Kidney tubule cell (primary cell): ENCODE measurements around the gene PANK1.

Source experiments
- DNase-seq: peaks from one replicate; pipeline ENCODE4 v3.0.0-alpha.2; 2018; ENCODE audit warnings: low spot score

The PANK1 gene

DNA sequence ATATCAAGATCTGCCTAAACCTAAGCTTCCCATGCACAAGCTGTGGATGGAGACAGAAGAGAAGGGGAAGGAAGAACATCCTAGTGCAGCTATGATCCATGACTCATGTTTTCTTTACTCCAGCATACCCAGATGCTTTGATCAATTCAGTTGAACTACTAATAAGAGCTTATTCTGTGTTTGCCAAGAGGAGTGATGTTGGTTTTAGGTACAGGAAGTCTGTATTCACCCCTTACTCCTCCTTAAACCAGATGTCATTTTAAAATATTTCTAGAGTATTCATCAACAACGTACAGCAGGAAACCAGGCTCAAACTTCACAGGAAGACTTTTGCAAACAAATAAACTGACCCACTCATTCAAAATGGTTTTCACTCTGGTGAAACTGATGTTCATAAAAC lies 29.2 kb downstream of the PANK1 start:
- no peak for DNase-seq

GRCh38 chr10:89615112-89615511 lies 29.9 kb downstream of the PANK1 start:
- DNase-seq: no peak

- DNase-seq: no peak
Observed at GRCh38 chr10:89613582-89613981, 31.5 kb downstream of the PANK1 start.

DNA sequence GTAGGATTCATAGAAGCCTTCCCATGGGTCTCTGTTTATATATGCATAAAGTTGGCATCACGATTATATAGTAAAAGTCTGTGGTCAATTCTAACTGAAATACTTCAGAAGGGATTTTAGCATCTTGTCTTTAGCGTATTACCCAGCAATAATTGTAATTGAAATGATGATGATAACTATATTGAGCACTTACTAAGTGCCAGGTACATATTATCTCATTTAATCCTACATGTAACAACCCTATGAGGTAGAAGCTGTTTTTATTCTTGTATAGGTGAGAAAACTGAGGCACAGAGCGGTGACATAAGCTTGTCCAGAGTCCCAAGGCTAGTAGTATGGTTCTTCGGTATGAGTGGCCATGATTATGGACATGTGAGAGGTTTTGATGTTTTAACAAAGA lies 33.8 kb downstream of the PANK1 start:
- DNase-seq: no peak

- DNase-seq: no peak
Observed at GRCh38 chr10:89609833-89610346, 35.2 kb downstream of the PANK1 start.

GRCh38 chr10:89604200-89604599 lies 40.8 kb downstream of the PANK1 start:
- no peak for DNase-seq

DNA sequence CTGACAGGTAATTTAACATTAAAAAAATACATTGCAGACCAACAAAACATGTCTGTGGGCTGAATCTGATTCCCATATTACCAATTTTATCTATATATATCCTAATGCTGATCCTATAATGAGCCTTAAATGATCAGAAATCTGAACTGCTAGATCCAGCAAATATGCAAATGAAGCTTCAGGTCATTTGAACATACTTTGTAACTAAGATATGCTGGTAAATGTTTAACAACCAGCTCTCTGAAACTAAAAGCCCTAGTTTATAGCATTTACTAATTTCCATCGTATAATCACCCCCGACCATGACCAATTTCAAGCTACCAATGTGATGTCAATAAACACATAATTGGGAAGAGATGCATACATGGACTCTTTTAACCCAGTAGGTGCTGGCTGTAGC lies 42.1 kb downstream of the PANK1 start:
- no peak for DNase-seq

GRCh38 chr10:89601728-89602361 lies 43.2 kb downstream of the PANK1 start:
- no peak for DNase-seq

DNA sequence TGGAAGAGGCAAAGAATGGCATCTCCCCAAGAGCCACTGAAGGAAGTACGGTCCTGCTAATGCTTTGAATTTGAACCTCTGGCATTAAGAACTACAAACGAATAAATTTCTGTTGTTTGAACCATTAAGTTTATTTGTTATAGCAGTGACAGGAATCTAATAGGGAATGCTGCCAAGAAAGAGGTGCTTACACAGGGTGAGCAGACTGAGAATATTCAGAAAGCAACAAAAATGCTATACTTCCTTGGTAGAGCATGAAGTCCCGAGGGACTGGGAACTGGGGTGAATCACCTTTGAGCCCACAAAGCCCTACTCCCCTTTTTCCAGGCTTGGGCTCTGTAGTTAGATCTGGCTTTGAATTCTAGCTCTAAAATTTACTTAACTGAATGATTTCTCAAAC lies 45.0 kb downstream of the PANK1 start:
- DNase-seq: peak; percentile 22

- no peak for DNase-seq
Observed at GRCh38 chr10:89593043-89593442, 52.0 kb downstream of the PANK1 start.

- DNase-seq: no peak
Observed at GRCh38 chr10:89592539-89592938, 52.5 kb downstream of the PANK1 start.

GRCh38 chr10:89591796-89592271 lies 53.2 kb downstream of the PANK1 start:
- DNase-seq: no peak

- DNase-seq: peak; percentile 16
Observed at GRCh38 chr10:89591111-89591795, 53.8 kb downstream of the PANK1 start.

GRCh38 chr10:89590326-89590725 lies 54.7 kb downstream of the PANK1 start:
- no peak for DNase-seq

- DNase-seq: no peak
Observed at GRCh38 chr10:89589101-89589720, 55.8 kb downstream of the PANK1 start.

DNA sequence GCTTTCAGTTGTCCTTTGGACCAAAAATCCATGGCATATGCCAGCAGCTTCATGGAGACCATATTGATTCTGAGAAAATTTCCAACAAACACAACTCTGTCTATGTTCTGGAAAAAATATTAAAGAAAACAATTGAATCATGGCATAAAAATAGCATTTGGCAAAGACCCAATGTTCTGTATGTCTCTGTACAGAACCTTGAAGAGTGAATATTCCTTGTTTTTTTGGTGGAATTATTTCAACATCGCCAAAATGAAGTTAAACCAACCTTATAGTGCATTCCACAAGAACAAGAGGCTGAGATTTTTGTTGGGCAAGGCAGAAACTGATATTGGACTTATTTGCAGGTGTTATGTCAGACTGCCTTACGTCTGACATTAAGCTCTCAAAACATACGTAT lies 56.4 kb downstream of the PANK1 start:
- no peak for DNase-seq

DNA sequence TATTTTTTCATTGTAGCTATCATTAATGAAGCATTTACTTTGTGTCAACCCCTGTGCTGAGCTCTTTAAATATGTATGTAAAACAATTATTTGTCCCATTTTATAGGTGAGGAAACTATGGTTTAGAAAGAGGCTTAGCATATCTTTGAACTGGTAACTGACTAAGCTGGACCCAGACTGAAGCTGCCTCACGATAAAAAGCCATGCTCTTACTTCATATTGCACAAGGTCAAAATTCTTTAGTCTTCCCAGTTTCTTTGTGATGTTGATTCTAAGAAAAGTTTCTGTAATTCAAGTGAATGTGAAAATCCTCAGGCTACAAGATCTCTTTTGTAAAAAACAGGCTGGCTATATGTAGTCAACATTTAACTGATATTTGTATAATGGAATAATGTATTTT lies 63.0 kb downstream of the PANK1 start:
- DNase-seq: no peak

- no peak for DNase-seq
Observed at GRCh38 chr10:89580243-89580642, 64.8 kb downstream of the PANK1 start.

DNA sequence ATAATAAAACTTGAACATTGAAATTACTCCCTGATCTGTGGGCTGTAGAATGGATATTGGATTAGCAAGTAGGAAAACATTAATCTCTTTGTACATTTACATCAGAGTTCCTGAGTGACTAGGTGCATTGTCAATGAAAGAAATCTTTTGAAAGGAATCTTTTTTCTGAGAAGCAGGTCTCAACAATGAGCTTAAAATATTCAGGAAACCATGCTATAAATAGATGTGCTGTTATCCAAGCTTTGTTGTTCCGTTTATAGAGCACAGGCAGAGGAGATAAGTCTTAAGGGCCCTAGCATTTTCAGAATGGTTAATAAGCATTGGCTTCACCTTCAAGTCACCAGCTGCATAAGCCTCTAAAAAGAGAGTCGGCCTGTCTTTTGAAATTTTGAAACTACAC lies 68.3 kb downstream of the PANK1 start:
- DNase-seq: no peak

- DNase-seq: no peak
Observed at GRCh38 chr10:89576022-89576421, 69.0 kb downstream of the PANK1 start.

- DNase-seq: no peak
Observed at GRCh38 chr10:89575031-89575430, 70.0 kb downstream of the PANK1 start.

DNA sequence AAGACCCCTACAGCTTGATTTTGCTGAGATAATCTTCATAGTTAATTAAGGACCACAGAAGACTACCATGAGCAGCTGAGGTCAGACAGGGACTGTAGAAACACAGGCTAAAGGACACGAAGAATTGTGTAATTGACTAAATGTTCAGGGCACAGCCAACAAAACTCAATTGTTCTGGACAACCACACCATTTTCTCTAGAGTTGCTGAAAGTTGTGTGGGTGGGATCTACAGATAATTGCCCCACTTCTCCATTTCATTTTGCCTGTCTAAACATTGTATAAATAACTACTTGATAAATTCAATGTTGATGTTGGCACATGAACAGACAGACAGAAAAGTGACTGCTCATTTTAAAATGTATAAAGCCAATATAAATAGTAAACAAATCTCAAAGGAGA lies 70.7 kb downstream of the PANK1 start:
- DNase-seq: no peak

DNA sequence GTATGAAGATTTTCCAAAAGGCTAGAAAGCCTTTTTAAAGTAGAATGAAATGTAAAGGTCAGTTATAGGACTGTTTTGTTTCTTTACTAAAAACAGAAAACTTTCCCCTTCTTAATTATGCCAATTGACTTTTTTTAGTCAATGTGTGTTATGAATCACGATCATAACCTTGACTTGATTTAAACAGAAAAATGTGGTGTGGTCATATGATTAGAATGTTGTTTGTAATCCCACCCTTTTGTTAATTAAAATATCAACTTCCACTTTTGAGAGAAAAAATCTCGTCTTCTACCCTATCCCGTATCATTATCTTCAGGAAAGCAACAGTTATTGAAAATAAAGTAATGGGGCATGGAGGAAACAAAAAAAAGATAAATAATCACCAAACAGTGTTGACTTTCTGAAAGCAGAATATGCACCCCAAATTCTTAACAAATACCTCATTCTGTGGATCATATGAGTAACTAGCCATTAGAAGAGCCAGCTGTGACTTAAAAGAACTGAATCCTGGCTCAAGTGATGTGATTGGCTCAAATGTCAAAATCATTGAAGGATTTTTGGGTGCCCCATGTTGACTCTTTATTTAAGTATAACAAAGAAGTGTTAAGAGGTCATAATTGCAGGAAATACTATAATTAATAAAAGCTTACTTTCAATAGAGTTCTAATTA lies 77.3 kb downstream of the PANK1 start:
- no peak for DNase-seq
